ENCODE results near the gene ASPN.

The ASPN gene

GRCh38 chr9:92468206-92468605 is 14.1 kb downstream of the ASPN start:
- DNase-seq (ENCODE audit: low spot score) = peak; percentile 20

GRCh38 chr9:92467511-92467910 is 14.8 kb downstream of the ASPN start:
- DNase-seq (ENCODE audit: low spot score) = no peak

- DNase-seq (ENCODE audit: low spot score) = no peak
These were observed 15.3 kb downstream of the ASPN start for GRCh38 chr9:92467041-92467440.

- no peak for DNase-seq (ENCODE audit: low spot score)
These were observed 18.3 kb downstream of the ASPN start for GRCh38 chr9:92463984-92464383.

GRCh38 chr9:92463387-92463786 is 18.9 kb downstream of the ASPN start:
- no peak for DNase-seq (ENCODE audit: low spot score)

GRCh38 chr9:92457576-92457975 is 24.7 kb downstream of the ASPN start:
- DNase-seq (ENCODE audit: low spot score) = no peak

GRCh38 chr9:92455217-92455616 is 27.1 kb downstream of the ASPN start:
- no peak for DNase-seq (ENCODE audit: low spot score)

- no peak for DNase-seq (ENCODE audit: low spot score)
These were observed 35.8 kb downstream of the ASPN start for GRCh38 chr9:92446536-92446935.

- DNase-seq (ENCODE audit: low spot score) = no peak
These were observed 37.5 kb downstream of the ASPN start for GRCh38 chr9:92444841-92445240.

- no peak for DNase-seq (ENCODE audit: low spot score)
These were observed 41.6 kb downstream of the ASPN start for GRCh38 chr9:92440751-92441046.

GRCh38 chr9:92439921-92440750 is 42.2 kb downstream of the ASPN start:
- peak; percentile 58 for DNase-seq (ENCODE audit: low spot score)

GRCh38 chr9:92438900-92439526 is 43.3 kb downstream of the ASPN start:
- no peak for DNase-seq (ENCODE audit: low spot score)

- no peak for DNase-seq (ENCODE audit: low spot score)
These were observed 47.0 kb downstream of the ASPN start for GRCh38 chr9:92435263-92435662.

GRCh38 chr9:92432972-92433548 is 49.2 kb downstream of the ASPN start:
- DNase-seq (ENCODE audit: low spot score) = no peak

- no peak for DNase-seq (ENCODE audit: low spot score)
These were observed 50.0 kb downstream of the ASPN start for GRCh38 chr9:92432350-92432749.

GRCh38 chr9:92429836-92430235 is 52.5 kb downstream of the ASPN start:
- DNase-seq (ENCODE audit: low spot score) = no peak

- no peak for DNase-seq (ENCODE audit: low spot score)
These were observed 55.7 kb downstream of the ASPN start for GRCh38 chr9:92426501-92427145.

GRCh38 chr9:92425474-92425873 is 56.8 kb downstream of the ASPN start:
- no peak for DNase-seq (ENCODE audit: low spot score)

- no peak for DNase-seq (ENCODE audit: low spot score)
These were observed 58.0 kb downstream of the ASPN start, which contains the start of gene OMD for GRCh38 chr9:92424340-92424739. Gene OMD, minus strand, starts transcription at chr9:92424471. Its CDS starts 6,913 bp downstream, at chr9:92417558.

GRCh38 chr9:92423612-92424011 is 58.7 kb downstream of the ASPN start:
- DNase-seq (ENCODE audit: low spot score) = no peak

GRCh38 chr9:92422611-92423338 is 59.5 kb downstream of the ASPN start:
- no peak for DNase-seq (ENCODE audit: low spot score)

- no peak for DNase-seq (ENCODE audit: low spot score)
These were observed 67.7 kb downstream of the ASPN start for GRCh38 chr9:92414566-92414965.

All from kidney capillary endothelial cell (primary cell).